Fibroblast of lung (primary cell): ENCODE results near the gene RTP3. TPM values are rescaled to one million over a fixed set of nuclear protein-coding genes. Genes with fewer than 3 reads are reported as not detected.
A peak's percentile ranks its signal among the peaks of the same experiment; 100 is the strongest.

Experiments used
- DNase-seq, 2 donors: peaks; one replicate each; pipeline versions ENCODE4 v3.0.0 to v3.0.0-alpha.2; 2010; ENCODE audit warnings: low read depth in 2 of 2
- H2AFZ ChIP-seq: 2 replicates; pipeline ENCODE4 v1.5.1; 2012; ENCODE audit warnings: low read length, control low read depth, inconsistent platforms
- H3K27ac ChIP-seq: 2 replicates; pipeline ENCODE4 v1.5.1; 2011; ENCODE audit warnings: low read length, control low read depth; ENCODE audit not compliant: insufficient read depth
- H3K27me3 ChIP-seq: 2 replicates; pipeline ENCODE4 v1.5.1; 2011; ENCODE audit warnings: mild to moderate bottlenecking, low read length; ENCODE audit not compliant: control insufficient read depth, insufficient read depth
- H3K36me3 ChIP-seq: 2 replicates; pipeline ENCODE4 v1.5.1; 2011; ENCODE audit warnings: low read length; ENCODE audit not compliant: control insufficient read depth, insufficient read depth
- H3K4me1 ChIP-seq: 2 replicates; pipeline ENCODE4 v1.5.1; 2011; ENCODE audit warnings: low read length; ENCODE audit not compliant: control insufficient read depth, insufficient read depth; ENCODE audit errors: extremely low read depth
- H3K4me2 ChIP-seq: 2 replicates; pipeline ENCODE4 v1.5.1; 2011; ENCODE audit warnings: low read length, control low read depth; ENCODE audit not compliant: insufficient read depth; ENCODE audit errors: extremely low read depth
- H3K4me3 ChIP-seq, 4 experiments: fragments of 200-600 bp in 1 of 4; sonication (generic) in 1 of 4; replicated peaks in 1 of 4; 2 replicates each; pipeline ENCODE4 v1.5.1; 2011 to 2016; ENCODE audit warnings: low read length in 4 of 4, low read depth in 3 of 4, mild to moderate bottlenecking in 3 of 4, control low read depth in 2 of 4, inconsistent platforms in 1 of 4, mixed read lengths in 1 of 4; ENCODE audit not compliant: insufficient read depth in 1 of 4; ENCODE audit errors: control extremely low read depth in 1 of 4
- H3K79me2 ChIP-seq: 2 replicates; pipeline ENCODE4 v1.5.1; 2012; ENCODE audit warnings: mild to moderate bottlenecking, low read length, inconsistent platforms; ENCODE audit not compliant: control insufficient read depth, insufficient read depth
- H3K9ac ChIP-seq: 2 replicates; pipeline ENCODE4 v1.5.1; 2011; ENCODE audit warnings: mild to moderate bottlenecking, low read length, control low read depth; ENCODE audit not compliant: insufficient read depth
- H3K9me3 ChIP-seq: 2 replicates; pipeline ENCODE4 v1.5.1; 2012; ENCODE audit warnings: low read depth, low read length; ENCODE audit not compliant: control insufficient read depth, insufficient read depth
- H4K20me1 ChIP-seq: 2 replicates; pipeline ENCODE4 v1.5.1; 2011; ENCODE audit warnings: low read length; ENCODE audit not compliant: control insufficient read depth, insufficient read depth; ENCODE audit errors: extremely low read depth
- EZH2 ChIP-seq: IDR thresholded peaks from 2 replicates; pipeline ENCODE4 v1.5.1; 2012; ENCODE audit warnings: low read length, control low read depth, mild to moderate bottlenecking; ENCODE audit errors: missing control alignments
- polyA minus RNA-seq: library from RNA; depleted of rRNA, polyadenylated mRNA; stranded (reverse); fragments of >200 nt; gene quantifications from 2 replicates; pipeline ENCODE4 v1.2.3, GENCODE V29; 2011; ENCODE audit warnings: low replicate concordance
- polyA plus RNA-seq, 2 donors: library from polyadenylated mRNA; depleted of rRNA in 1 of 2; stranded (reverse) in 1 of 2; unstranded in 1 of 2; fragments of >200 nt; gene quantifications; 2 replicates each; pipeline ENCODE4 v1.2.1, GENCODE V29; 2011 to 2012; ENCODE audit warnings: missing spikeins in 1 of 2
- total RNA-seq: library from RNA; depleted of rRNA; stranded (reverse); fragments of >200 nt; gene quantifications from 2 replicates; pipeline ENCODE4 v1.2.1, GENCODE V29; 2014
- TF ChIP-seq, protein P1 (sequence below), 2 donors: IDR thresholded peaks in 1 of 2; conservative IDR thresholded peaks in 1 of 2; 1 replicate in 1 of 2; 2 replicates in 1 of 2; pipeline ENCODE4 v1.5.1; 2011 to 2012; ENCODE audit warnings: low read length in 2 of 2, control low read depth in 1 of 2, inconsistent platforms in 1 of 2, low read depth in 1 of 2, mild to moderate bottlenecking in 1 of 2

The RTP3 gene
- total RNA-seq (not detected in 2 replicates), polyA plus RNA-seq (not detected in 2 replicates), polyA minus RNA-seq (not detected in 2 replicates)
- not detected in 2 replicates for polyA plus RNA-seq (2012)

DNA sequence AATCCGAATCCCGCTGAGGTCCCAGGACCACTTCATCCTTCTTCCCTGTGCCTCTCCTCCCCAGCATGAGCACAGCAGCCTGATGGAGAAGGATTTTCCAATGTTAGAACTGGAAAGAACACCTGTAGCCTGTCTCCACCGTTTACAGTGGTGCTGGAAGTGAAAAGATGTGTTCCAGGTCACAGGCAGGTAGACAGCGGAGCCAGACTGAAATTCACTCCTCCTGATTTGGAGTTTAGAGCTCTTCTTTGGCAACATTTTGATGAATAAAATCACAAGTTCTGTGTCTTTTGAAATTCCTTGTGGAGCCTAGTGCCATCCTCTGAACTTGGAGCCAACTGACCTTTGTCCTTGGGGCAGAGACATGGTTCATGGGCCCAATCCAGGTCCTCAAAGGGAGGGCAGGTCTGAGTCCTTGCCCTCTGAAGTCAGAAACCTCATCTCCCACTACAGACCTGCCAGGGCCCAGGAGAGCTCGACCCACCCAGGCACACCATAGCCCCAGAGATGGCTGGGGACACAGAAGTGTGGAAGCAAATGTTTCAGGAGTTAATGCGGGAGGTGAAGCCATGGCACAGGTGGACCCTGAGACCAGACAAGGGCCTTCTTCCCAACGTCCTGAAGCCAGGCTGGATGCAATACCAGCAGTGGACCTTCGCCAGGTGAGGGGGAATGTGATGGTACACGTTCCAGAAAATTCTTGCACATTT lies at the start of gene RTP3:
Gene RTP3, plus strand, starts transcription at position 421 of the 710 bp plus-strand sequence. Its CDS starts 87 bp downstream, at position 508.
- Histone ChIP-seq H2AFZ (no peak within 1 kb of the TSS), H3K79me2 (no peaks in the 10 kb centered on the region), H3K27ac (no peak within 1 kb of the TSS), H4K20me1 (no peaks in the 10 kb centered on the region), H3K9ac (no peak within 1 kb of the TSS), H3K36me3 (no peaks in the 10 kb centered on the region), H3K9me3 (no peaks in the 10 kb centered on the region), H3K4me1 (peaks cover 6% of the 10 kb centered on the region), H3K4me2 (no peak within 1 kb of the TSS), H3K4me3 (no peak within 1 kb of the TSS), H3K27me3 (no peaks in the 10 kb centered on the region)
- TF ChIP-seq, protein P1, sequence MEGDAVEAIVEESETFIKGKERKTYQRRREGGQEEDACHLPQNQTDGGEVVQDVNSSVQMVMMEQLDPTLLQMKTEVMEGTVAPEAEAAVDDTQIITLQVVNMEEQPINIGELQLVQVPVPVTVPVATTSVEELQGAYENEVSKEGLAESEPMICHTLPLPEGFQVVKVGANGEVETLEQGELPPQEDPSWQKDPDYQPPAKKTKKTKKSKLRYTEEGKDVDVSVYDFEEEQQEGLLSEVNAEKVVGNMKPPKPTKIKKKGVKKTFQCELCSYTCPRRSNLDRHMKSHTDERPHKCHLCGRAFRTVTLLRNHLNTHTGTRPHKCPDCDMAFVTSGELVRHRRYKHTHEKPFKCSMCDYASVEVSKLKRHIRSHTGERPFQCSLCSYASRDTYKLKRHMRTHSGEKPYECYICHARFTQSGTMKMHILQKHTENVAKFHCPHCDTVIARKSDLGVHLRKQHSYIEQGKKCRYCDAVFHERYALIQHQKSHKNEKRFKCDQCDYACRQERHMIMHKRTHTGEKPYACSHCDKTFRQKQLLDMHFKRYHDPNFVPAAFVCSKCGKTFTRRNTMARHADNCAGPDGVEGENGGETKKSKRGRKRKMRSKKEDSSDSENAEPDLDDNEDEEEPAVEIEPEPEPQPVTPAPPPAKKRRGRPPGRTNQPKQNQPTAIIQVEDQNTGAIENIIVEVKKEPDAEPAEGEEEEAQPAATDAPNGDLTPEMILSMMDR (conservative IDR thresholded peaks at IDR 0.05 in 1 of 2, IDR thresholded peaks at IDR 0.05 in 1 of 2; ENCODE audit: low read depth in 1 of 2, low read length in 2 of 2): no peak
- TF ChIP-seq EZH2: no peak
- DNase-seq: no peak

DNA sequence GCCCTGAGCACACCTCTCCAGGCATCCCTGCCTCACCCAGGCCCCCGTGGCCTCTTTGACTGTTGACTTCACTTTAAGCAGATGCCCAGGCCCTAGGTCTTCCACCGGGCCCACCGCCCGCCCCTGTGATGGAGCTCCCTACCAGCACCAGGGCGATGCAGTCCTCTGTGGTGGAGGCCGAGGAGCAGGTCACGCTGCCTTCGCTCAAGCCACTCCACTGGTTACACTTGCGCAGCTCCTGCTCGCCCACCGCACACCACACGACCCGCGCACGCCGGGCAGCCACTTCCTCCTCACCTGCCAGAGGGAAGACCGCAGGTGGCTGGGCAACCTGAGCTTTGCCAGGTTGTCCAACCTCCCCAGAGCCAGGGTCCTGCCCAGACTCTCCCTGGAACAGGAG lies 49.1 kb upstream of the RTP3 start:
- Histone ChIP-seq H4K20me1 (no peaks in the 10 kb centered on the region), H3K9me3 (no peaks in the 10 kb centered on the region), H2AFZ (no peak overlapping the region), H3K9ac (no peak overlapping the region), H3K27ac (no peak overlapping the region), H3K4me2 (no peak overlapping the region), H3K4me3 (no peak overlapping the region), H3K79me2 (no peaks in the 10 kb centered on the region), H3K36me3 (no peaks in the 10 kb centered on the region), H3K4me1 (no peaks in the 10 kb centered on the region), H3K27me3 (peaks cover 12% of the 10 kb centered on the region)
- TF ChIP-seq, protein P1 (conservative IDR thresholded peaks at IDR 0.05 in 1 of 2, IDR thresholded peaks at IDR 0.05 in 1 of 2; ENCODE audit: low read depth in 1 of 2, low read length in 2 of 2): no peak
- TF ChIP-seq EZH2: no peak
- DNase-seq: no peak

DNA sequence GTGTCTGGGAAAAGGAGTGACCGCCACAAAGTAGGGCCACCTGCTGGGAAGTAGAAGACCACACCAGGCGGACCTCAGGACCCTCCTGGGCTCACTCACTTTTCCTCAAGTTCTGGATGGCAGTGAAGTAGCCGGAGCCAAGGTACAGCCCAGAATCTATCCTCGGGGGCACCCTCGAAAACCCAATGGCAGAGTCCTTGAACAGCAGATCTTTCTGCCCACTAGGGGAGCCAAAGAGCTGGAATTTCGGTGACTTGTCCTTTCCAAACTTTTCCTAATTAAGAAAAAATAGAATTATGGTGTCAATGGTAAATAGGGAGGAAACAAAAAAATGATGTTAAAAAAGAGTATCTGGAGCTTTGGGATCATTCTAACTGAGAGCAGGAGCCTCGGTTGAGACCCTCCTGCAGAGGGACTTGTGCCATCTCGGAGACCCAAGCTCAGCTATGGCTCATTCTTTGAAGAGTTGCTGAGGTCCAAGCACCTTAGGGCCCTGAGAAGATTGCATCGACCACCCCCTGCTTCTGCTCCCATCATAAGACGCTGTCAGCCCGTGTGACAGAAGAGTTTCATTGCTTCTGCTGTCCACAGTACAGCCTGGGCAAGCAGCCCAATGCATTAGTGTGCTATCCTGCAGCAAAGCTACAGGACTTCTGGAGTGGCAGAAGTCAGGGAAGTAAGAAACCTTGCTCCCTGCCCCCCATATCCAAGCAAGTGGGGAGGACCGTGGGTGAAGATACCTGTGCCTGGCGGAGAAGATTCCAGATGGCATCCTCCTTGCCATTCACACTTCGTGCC lies 47.8 kb upstream of the RTP3 start:
- Histone ChIP-seq H3K4me2 (no peak overlapping the region), H3K36me3 (no peaks in the 10 kb centered on the region), H3K27me3 (peaks cover 12% of the 10 kb centered on the region), H4K20me1 (no peaks in the 10 kb centered on the region), H2AFZ (no peak overlapping the region), H3K9me3 (no peaks in the 10 kb centered on the region), H3K4me3 (no peak overlapping the region), H3K9ac (no peak overlapping the region), H3K27ac (no peak overlapping the region), H3K4me1 (no peaks in the 10 kb centered on the region), H3K79me2 (no peaks in the 10 kb centered on the region)
- peak; percentile 3 to 12 for DNase-seq
- TF ChIP-seq EZH2: no peak
- TF ChIP-seq, protein P1 (conservative IDR thresholded peaks at IDR 0.05 in 1 of 2, IDR thresholded peaks at IDR 0.05 in 1 of 2; ENCODE audit: low read depth in 1 of 2, low read length in 2 of 2): peak; percentile 50 to 73
